Body of pancreas (tissue), 4 donors: Measurements from ENCODE around the gene CHAF1A. TPM values are rescaled to one million over a fixed set of nuclear protein-coding genes. Genes with fewer than 3 reads are reported as not detected.

ENCODE experiments used
- ATAC-seq: fragments of 150-250 bp; one replicate; pipeline ENCODE4 v1.9.1; 2016
- DNase-seq, 4 donors: peaks; one replicate each; pipeline ENCODE4 v3.0.0-alpha.2; 2019
- H3K27ac ChIP-seq, 4 donors: fragments of 200-600 bp; sonication (generic); 1 replicate in 3 of 4; 2 replicates in 1 of 4; pipeline versions ENCODE4 v1.5.1 to v1.6.1; 2016 to 2019; ENCODE audit warnings: mild to moderate bottlenecking in 1 of 4, mixed read lengths in 1 of 4, moderate library complexity in 1 of 4
- H3K27me3 ChIP-seq, 2 donors: fragments of 200-600 bp; sonication (generic); one replicate each; pipeline ENCODE4 v1.6.0; 2016; ENCODE audit warnings: mild to moderate bottlenecking in 1 of 2
- H3K36me3 ChIP-seq, 2 donors: fragments of 200-600 bp; sonication (generic); replicated peaks in 1 of 2; 2 replicates each; pipeline ENCODE4 v1.5.1; 2016; ENCODE audit warnings: low read depth in 2 of 2; ENCODE audit not compliant: insufficient read depth in 1 of 2
- H3K4me1 ChIP-seq: fragments of 200-600 bp; sonication (generic); one replicate; pipeline ENCODE4 v1.6.0; 2016
- H3K4me3 ChIP-seq, 2 donors: fragments of 200-600 bp; sonication (generic); 1 replicate in 1 of 2; 2 replicates in 1 of 2; pipeline ENCODE4 v1.5.1; 2016 to 2019
- H3K9me3 ChIP-seq, 3 donors: fragments of 200-600 bp; sonication (generic); 1 replicate in 2 of 3; 2 replicates in 1 of 3; pipeline ENCODE4 v1.5.1; 2016
- POLR2A ChIP-seq, 3 donors: fragments of 450-650 bp; IDR thresholded peaks; one replicate each; pipeline ENCODE4 v1.6.1; 2016; ENCODE audit warnings: antibody characterized with exemption in 3 of 3, mild to moderate bottlenecking in 2 of 3
- WGBS, 2 donors: methylation state at CpG; one replicate each; pipeline ENCODE4 v1.1.5; 2017; 5-methylcytosine and 5-hydroxymethylcytosine counted together
- intact Hi-C: fragments of 100-400 bp; cut with DNase I; formaldehyde crosslinking; loops from one replicate; pipeline ENCODE4 v1.15.1; 2023
- total RNA-seq, 2 donors: library from RNA; depleted of rRNA; stranded (reverse); fragments of >200 nt; gene quantifications; one replicate each; pipeline ENCODE4 v1.1.0, GENCODE V29; 2016
- TF ChIP-seq, protein P1 (sequence below), 7 experiments: fragments of 450-650 bp in 4 of 7; fragments of 200-600 bp in 3 of 7; sonication (generic) in 3 of 7; IDR thresholded peaks; one replicate each; pipeline ENCODE4 v1.5.1; 2016 to 2019; ENCODE audit warnings: antibody characterized with exemption in 7 of 7

Gene CHAF1A
- total RNA-seq, 2 donors from 2014 or later: 3.4 to 6.3 TPM

GRCh38 chr19:4448147-4448985 lies 45.9 kb downstream of the CHAF1A start:
- H3K27me3 ChIP-seq: no peaks in the 10 kb centered on the region
- ATAC-seq: peak; percentile 74
- H3K36me3 ChIP-seq: peaks cover 12 to 52% of the 10 kb centered on the region in 2 donors
- no peak for TF ChIP-seq POLR2A (IDR thresholded peaks at IDR 0.05)
- TF ChIP-seq, protein P1, sequence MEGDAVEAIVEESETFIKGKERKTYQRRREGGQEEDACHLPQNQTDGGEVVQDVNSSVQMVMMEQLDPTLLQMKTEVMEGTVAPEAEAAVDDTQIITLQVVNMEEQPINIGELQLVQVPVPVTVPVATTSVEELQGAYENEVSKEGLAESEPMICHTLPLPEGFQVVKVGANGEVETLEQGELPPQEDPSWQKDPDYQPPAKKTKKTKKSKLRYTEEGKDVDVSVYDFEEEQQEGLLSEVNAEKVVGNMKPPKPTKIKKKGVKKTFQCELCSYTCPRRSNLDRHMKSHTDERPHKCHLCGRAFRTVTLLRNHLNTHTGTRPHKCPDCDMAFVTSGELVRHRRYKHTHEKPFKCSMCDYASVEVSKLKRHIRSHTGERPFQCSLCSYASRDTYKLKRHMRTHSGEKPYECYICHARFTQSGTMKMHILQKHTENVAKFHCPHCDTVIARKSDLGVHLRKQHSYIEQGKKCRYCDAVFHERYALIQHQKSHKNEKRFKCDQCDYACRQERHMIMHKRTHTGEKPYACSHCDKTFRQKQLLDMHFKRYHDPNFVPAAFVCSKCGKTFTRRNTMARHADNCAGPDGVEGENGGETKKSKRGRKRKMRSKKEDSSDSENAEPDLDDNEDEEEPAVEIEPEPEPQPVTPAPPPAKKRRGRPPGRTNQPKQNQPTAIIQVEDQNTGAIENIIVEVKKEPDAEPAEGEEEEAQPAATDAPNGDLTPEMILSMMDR (IDR thresholded peaks at IDR 0.05): no peak
- H3K4me1 ChIP-seq: peaks cover 27% of the 10 kb centered on the region
- no peaks in the 10 kb centered on the region for H3K9me3 ChIP-seq
- 58 to 61% methylated on average over 28 to 30 of the region's 30 CpGs for WGBS, 2 donors
- DNase-seq: peak; percentile 80 to 89 (median 86)
- peak overlapping the region; percentile 61 to 83 (median 77) for H3K27ac ChIP-seq
- intact Hi-C loops: no loop called here
- H3K4me3 ChIP-seq: no peak overlapping the region

GRCh38 chr19:4449022-4449638 lies 46.7 kb downstream of the CHAF1A start:
- peaks cover 12 to 58% of the 10 kb centered on the region in 2 donors for H3K36me3 ChIP-seq
- no peaks in the 10 kb centered on the region for H3K9me3 ChIP-seq
- no peak overlapping the region for H3K4me3 ChIP-seq
- DNase-seq (peak; percentile 76 to 86 (median 84)), ATAC-seq (peak; percentile 74)
- intact Hi-C loops: no loop called here
- peak overlapping the region; percentile 61 to 83 (median 77) for H3K27ac ChIP-seq
- WGBS, 2 donors: 36 to 48% methylated on average over 16 to 24 of the region's 24 CpGs
- H3K27me3 ChIP-seq: no peaks in the 10 kb centered on the region
- TF ChIP-seq POLR2A (IDR thresholded peaks at IDR 0.05): peak in 2 of 3 donors; percentile 6 to 13
- TF ChIP-seq, protein P1 (IDR thresholded peaks at IDR 0.05): peak in 4 of 7 experiments; percentile 27 to 40 (median 32)
- peaks cover 27% of the 10 kb centered on the region for H3K4me1 ChIP-seq

GRCh38 chr19:4449639-4450028 lies 47.2 kb downstream of the CHAF1A start:
- 72 to 73% methylated on average over 9 of the region's 9 CpGs for WGBS, 2 donors
- DNase-seq: no peak
- H3K4me3 ChIP-seq: no peak overlapping the region
- ATAC-seq: peak; percentile 9
- H3K27ac ChIP-seq: peak overlapping the region; percentile 61 to 83 (median 77)
- intact Hi-C loops: no loop called here
- peaks cover 27% of the 10 kb centered on the region for H3K4me1 ChIP-seq
- peaks cover 12 to 59% of the 10 kb centered on the region in 2 donors for H3K36me3 ChIP-seq
- TF ChIP-seq, protein P1 (IDR thresholded peaks at IDR 0.05): no peak
- no peaks in the 10 kb centered on the region for H3K9me3 ChIP-seq
- H3K27me3 ChIP-seq: no peaks in the 10 kb centered on the region

DNA sequence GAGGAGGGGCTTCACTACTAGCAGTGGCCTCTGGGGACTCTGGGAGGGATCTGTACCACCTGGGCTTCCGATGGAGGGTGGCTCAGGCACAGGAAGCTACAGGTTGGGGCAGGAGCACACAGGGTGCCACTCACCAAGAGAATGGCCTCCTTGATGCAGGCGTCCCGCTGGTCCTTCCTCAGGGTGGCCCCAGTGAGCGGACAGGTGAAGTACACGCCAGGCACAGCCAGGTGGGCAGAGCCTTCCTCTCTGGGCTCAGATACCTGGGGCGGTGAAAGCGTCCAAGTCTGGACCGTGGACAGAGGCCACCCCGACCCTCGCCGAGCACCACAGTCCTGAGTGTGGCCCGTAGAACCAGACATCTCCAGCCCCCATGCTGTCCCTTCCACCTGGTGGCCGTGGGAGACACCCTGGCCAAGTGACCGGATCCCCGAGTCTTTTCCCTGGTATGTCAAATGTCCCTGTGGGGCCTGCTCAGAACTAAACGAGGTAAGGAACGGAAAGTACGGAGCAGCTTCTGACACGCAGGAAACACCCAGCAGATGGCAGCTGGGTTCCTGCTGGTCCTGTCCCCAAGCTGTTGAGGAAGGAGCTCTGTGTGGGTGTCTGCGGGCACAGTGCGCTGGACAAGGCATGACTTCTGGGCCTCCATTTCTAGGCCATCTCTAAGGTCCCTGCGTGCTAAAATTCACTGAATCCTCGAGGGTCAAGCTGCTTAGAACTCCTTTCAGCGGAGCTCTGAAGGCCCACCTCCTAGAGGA lies 50.0 kb downstream of the CHAF1A start:
- Histone ChIP-seq H3K4me1 (peaks cover 43% of the 10 kb centered on the region), H3K4me3 (no peak overlapping the region), H3K36me3 (peaks cover 0 to 36% of the 10 kb centered on the region in 2 donors), H3K27me3 (no peaks in the 10 kb centered on the region), H3K27ac (no peak overlapping the region), H3K9me3 (no peaks in the 10 kb centered on the region)
- 74 to 93% methylated on average over 7 to 24 of the region's 24 CpGs for WGBS, 2 donors
- ATAC-seq: no peak
- intact Hi-C loops: no loop called here
- TF ChIP-seq POLR2A (IDR thresholded peaks at IDR 0.05): no peak
- TF ChIP-seq, protein P1 (IDR thresholded peaks at IDR 0.05): no peak
- DNase-seq: no peak
